Stomach (tissue), 9 donors: ENCODE measurements around the gene SLC17A7. TPM values are rescaled to one million over a fixed set of nuclear protein-coding genes. Genes with fewer than 3 reads are reported as not detected.
"Not testable (repeated sequence)": the region's sequence is repeated elsewhere in the genome, so short reads cannot be mapped to it uniquely, and the experiment has no call there.

Experiments
- DNase-seq, 2 donors: peaks; one replicate each; pipeline versions ENCODE4 v3.0.0 to v3.0.0-alpha.2; 2013 to 2019
- H3K27ac ChIP-seq, 5 donors: fragments of 200-600 bp in 4 of 5; sonication (generic) in 4 of 5; one replicate each; pipeline ENCODE4 v1.5.1; 2013 to 2019; ENCODE audit warnings: mild to moderate bottlenecking in 1 of 5, moderate library complexity in 1 of 5
- H3K27me3 ChIP-seq, 3 donors: fragments of 200-600 bp; sonication (generic); one replicate each; pipeline ENCODE4 v1.5.1; 2017 to 2019; ENCODE audit warnings: mixed run types in 1 of 3
- H3K36me3 ChIP-seq, 4 donors: fragments of 200-600 bp; sonication (generic); 1 replicate in 3 of 4; 2 replicates in 1 of 4; pipeline ENCODE4 v1.5.1; 2016 to 2019
- H3K4me1 ChIP-seq, 4 donors: fragments of 200-600 bp; sonication (generic); one replicate each; pipeline ENCODE4 v1.5.1; 2016 to 2019
- H3K4me3 ChIP-seq, 4 donors: fragments of 200-600 bp; sonication (generic) in 3 of 4; one replicate each; pipeline ENCODE4 v1.5.1; 2016 to 2019; ENCODE audit warnings: mild to moderate bottlenecking in 1 of 4
- H3K9me3 ChIP-seq, 4 donors: fragments of 200-600 bp; sonication (generic); one replicate each; pipeline ENCODE4 v1.5.1; 2016 to 2019
- CTCF ChIP-seq, 7 experiments: fragments of 450-650 bp in 4 of 7; fragments of 200-600 bp in 3 of 7; sonication (generic) in 3 of 7; IDR thresholded peaks; one replicate each; pipeline ENCODE4 v1.5.1; 2016 to 2019; ENCODE audit warnings: antibody characterized with exemption in 7 of 7, control low read depth in 2 of 7, mild to moderate bottlenecking in 1 of 7
- EP300 ChIP-seq: sonication (generic); formaldehyde crosslinking; IDR thresholded peaks from one replicate; pipeline ENCODE4 v1.6.1; 2017; ENCODE audit warnings: antibody characterized with exemption
- POLR2A ChIP-seq, 4 donors: fragments of 450-650 bp; IDR thresholded peaks; one replicate each; pipeline ENCODE4 v1.6.1; 2016; ENCODE audit warnings: antibody characterized with exemption in 4 of 4, control low read depth in 2 of 4, mild to moderate bottlenecking in 1 of 4, moderate library complexity in 1 of 4
- POLR2AphosphoS5 ChIP-seq, 3 donors: sonication (generic); formaldehyde crosslinking; IDR thresholded peaks; one replicate each; pipeline ENCODE4 v1.6.1; 2016; ENCODE audit warnings: antibody characterized with exemption in 3 of 3
- WGBS, 5 donors: extraction: QIAGEN DNeasy Blood & Tissue Kit in 3 of 5; methylation state at CpG; one replicate each; pipeline versions ENCODE4 v1.1.5 to v1.1.7; 2013 to 2018; 5-methylcytosine and 5-hydroxymethylcytosine counted together
- intact Hi-C: fragments of 100-400 bp; cut with DNase I; formaldehyde crosslinking; loops from one replicate; pipeline ENCODE4 v1.15.1; 2023; ENCODE audit warnings: low total_unique reads
- polyA plus RNA-seq, 3 donors: library from polyadenylated mRNA; stranded (reverse); fragments of 200-250 nt; gene quantifications; one replicate each; pipeline ENCODE4 v1.2.3, GENCODE V29; 2013
- total RNA-seq, 5 donors: library from RNA; depleted of rRNA; stranded (reverse); fragments of >200 nt; gene quantifications; one replicate each; pipeline versions ENCODE4 v1.1.0 to v1.2.3, GENCODE V29; 2014 to 2016
- donor health status: healthy with polysubstance abuse.
- donor health status: Bipolar disorder and iron deficiency.
- donor health status: healthy.

SLC17A7 gene
- total and polyA plus RNA-seq, 8 donors, result 0.25 to 2.0 (median 0.93) TPM; not detected in 2

- Histone ChIP-seq H3K36me3 (peaks cover 10 to 43% (median 38%) of the 10 kb centered on the region in 4 donors), H3K4me1 (peaks cover 9 to 57% (median 42%) of the 10 kb centered on the region in 4 donors), H3K27ac (peak overlapping the region in 1 of 5 donors; percentile 94), H3K27me3 (no peaks in the 10 kb centered on the region), H3K9me3 (no peaks in the 10 kb centered on the region), H3K4me3 (peak overlapping the region in 2 of 4 donors; percentile 90 to 98)
- no peak for DNase-seq
- no peak for TF ChIP-seq CTCF (IDR thresholded peaks at IDR 0.05)
- TF ChIP-seq POLR2AphosphoS5 (IDR thresholded peaks at IDR 0.05), result no peak
- no peak for TF ChIP-seq POLR2A (IDR thresholded peaks at IDR 0.05)
- TF ChIP-seq EP300, result no peak
- 80 to 89% (median 82%) methylated on average over 7 of the region's 7 CpGs for WGBS, 5 donors
- intact Hi-C loops, result no loop called here
Observed at GRCh38 chr19:49450405-49450804, 9.1 kb upstream of the SLC17A7 start.

DNA sequence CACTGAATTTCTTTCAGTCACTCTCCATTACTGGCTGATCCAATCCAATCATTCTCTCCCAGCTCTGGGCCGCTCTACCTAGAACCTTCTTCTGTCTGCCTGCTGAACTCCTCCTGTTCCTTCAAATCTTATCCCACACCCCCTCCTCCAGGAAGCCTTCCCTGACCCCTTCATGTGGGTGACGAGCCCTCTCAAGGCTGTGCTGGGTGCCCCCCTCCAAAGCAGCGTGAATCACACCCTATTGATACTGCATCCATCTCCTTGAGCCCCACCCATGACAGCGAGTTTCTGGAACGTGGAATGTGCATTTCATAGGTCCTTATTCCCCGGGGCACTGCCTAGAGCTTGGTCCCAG, 7.1 kb upstream of the SLC17A7 start:
- Histone ChIP-seq H3K27ac (no peak overlapping the region), H3K9me3 (no peaks in the 10 kb centered on the region), H3K4me1 (peaks cover 0 to 48% (median 32%) of the 10 kb centered on the region in 4 donors), H3K4me3 (no peak overlapping the region), H3K27me3 (no peaks in the 10 kb centered on the region), H3K36me3 (peaks cover 10 to 43% (median 38%) of the 10 kb centered on the region in 4 donors)
- no peak for TF ChIP-seq EP300
- TF ChIP-seq CTCF (IDR thresholded peaks at IDR 0.05), result no peak
- no peak for DNase-seq
- intact Hi-C loops, result no loop called here
- 90 to 94% (median 93%) methylated on average over 6 of the region's 6 CpGs for WGBS, 5 donors

GRCh38 chr19:49447485-49448431, 6.4 kb upstream of the SLC17A7 start:
- Histone ChIP-seq H3K27me3 (peaks cover 0 to 4% (median 0%) of the 10 kb centered on the region in 3 donors), H3K36me3 (peaks cover 10 to 43% (median 38%) of the 10 kb centered on the region in 4 donors), H3K9me3 (no peaks in the 10 kb centered on the region), H3K4me1 (peaks cover 0 to 54% (median 37%) of the 10 kb centered on the region in 4 donors), H3K4me3 (no peak overlapping the region), H3K27ac (peak overlapping the region in 1 of 5 donors; percentile 12)
- TF ChIP-seq POLR2A (IDR thresholded peaks at IDR 0.05) (no peak), EP300 (no peak), CTCF (IDR thresholded peaks at IDR 0.05) (no peak), POLR2AphosphoS5 (IDR thresholded peaks at IDR 0.05) (no peak)
- DNase-seq, result peak in 1 of 2 donors; percentile 60
- intact Hi-C loops, result no loop called here
- 76 to 83% (median 79%) methylated on average over 21 to 32 of the region's 32 CpGs for WGBS, 5 donors

DNA sequence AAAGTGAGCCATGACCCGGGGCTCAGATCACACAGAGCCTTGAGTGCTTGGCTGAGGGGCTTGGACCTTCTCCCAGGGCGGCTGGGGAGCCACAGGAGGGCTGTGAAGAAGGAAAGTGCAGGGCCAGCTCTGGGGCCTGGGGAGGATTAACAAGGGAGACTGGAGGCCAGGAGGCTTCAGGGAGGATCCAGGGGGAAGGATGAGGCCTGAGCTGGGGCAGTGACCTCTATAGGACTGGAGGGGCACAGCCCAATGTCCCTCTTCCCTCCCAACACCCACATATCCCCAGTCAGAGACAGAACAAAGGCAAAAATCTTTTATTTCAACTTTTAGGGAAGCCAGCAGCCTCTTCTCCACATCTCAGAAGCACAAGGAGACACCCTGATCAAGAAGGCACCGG, 4.7 kb upstream of the SLC17A7 start:
- no peak for DNase-seq
- intact Hi-C loops, result no loop called here

GRCh38 chr19:49444100-49444700, 2.9 kb upstream of the SLC17A7 start:
- Histone ChIP-seq H3K27me3 (peaks cover under 1 to 39% (median 32%) of the 10 kb centered on the region in 3 donors), H3K27ac (peak overlapping the region in 1 of 5 donors; percentile 80), H3K36me3 (peaks cover 7 to 35% (median 28%) of the 10 kb centered on the region in 4 donors), H3K4me1 (peaks cover 0 to 48% (median 29%) of the 10 kb centered on the region in 4 donors), H3K4me3 (peak overlapping the region in 1 of 4 donors; percentile 70)
- not testable (repeated sequence) for H3K9me3 ChIP-seq, DNase-seq
- intact Hi-C loops, result loop anchor here (5.0 kb wide), 1 partner anchor 52 kb away; no protein-coding TSS in a partner anchor
- 52 to 68% (median 56%) methylated on average over 5 of the region's 5 CpGs for WGBS, 5 donors

More for the DNA sequence above, 4.7 kb upstream of the SLC17A7 start:
- TF ChIP-seq EP300 (no peak), POLR2A (IDR thresholded peaks at IDR 0.05) (no peak), CTCF (IDR thresholded peaks at IDR 0.05) (no peak), POLR2AphosphoS5 (IDR thresholded peaks at IDR 0.05) (no peak)
- 66 to 95% (median 86%) methylated on average over 3 of the region's 3 CpGs for WGBS, 5 donors
- H3K4me3 ChIP-seq, result no peak overlapping the region
- H3K27me3 ChIP-seq, result peaks cover 0 to 21% (median 14%) of the 10 kb centered on the region in 3 donors
- H3K9me3 ChIP-seq, result no peaks in the 10 kb centered on the region
- peaks cover 10 to 43% (median 38%) of the 10 kb centered on the region in 4 donors for H3K36me3 ChIP-seq
- H3K4me1 ChIP-seq, result peaks cover 0 to 60% (median 39%) of the 10 kb centered on the region in 4 donors
- no peak overlapping the region for H3K27ac ChIP-seq
